Measurements from ENCODE around the gene TLE7.

Gene TLE7

DNA sequence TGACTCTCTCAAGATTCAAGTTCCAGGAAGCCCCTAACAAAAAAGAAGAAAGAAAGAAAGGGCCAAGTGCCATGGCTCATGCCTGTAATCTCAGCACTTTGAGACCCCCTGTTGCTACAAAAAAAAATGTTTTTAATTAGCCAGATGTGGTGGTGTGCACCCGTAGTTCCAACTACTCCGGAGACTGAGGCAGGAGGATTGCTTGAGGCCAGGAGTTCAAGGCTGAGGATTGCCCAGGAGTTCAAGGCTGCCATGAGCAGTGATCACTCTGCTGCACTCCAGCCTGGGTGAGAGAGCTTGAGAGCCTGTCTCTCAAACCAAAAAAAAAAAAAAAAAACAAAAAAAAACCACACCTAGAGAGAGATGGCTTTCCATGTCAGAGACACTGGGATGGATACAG lies 18.8 kb downstream of the TLE7 start:
- TF ChIP-seq, protein P1, sequence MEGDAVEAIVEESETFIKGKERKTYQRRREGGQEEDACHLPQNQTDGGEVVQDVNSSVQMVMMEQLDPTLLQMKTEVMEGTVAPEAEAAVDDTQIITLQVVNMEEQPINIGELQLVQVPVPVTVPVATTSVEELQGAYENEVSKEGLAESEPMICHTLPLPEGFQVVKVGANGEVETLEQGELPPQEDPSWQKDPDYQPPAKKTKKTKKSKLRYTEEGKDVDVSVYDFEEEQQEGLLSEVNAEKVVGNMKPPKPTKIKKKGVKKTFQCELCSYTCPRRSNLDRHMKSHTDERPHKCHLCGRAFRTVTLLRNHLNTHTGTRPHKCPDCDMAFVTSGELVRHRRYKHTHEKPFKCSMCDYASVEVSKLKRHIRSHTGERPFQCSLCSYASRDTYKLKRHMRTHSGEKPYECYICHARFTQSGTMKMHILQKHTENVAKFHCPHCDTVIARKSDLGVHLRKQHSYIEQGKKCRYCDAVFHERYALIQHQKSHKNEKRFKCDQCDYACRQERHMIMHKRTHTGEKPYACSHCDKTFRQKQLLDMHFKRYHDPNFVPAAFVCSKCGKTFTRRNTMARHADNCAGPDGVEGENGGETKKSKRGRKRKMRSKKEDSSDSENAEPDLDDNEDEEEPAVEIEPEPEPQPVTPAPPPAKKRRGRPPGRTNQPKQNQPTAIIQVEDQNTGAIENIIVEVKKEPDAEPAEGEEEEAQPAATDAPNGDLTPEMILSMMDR (IDR thresholded peaks at IDR 0.05) = no peak
- H3K27me3 Mint-ChIP-seq (ENCODE audit: low read depth, poor library complexity) = peaks cover 57% of the 10 kb centered on the region
- H3K4me3 Mint-ChIP-seq = no peak overlapping the region
- H3K36me3 Mint-ChIP-seq (ENCODE audit: low read depth) = no peaks in the 10 kb centered on the region
- no peaks in the 10 kb centered on the region for H3K4me1 Mint-ChIP-seq
- no peak overlapping the region for H3K27ac Mint-ChIP-seq
- DNase-seq = no peak
- peaks cover 6% of the 10 kb centered on the region for H3K9me3 Mint-ChIP-seq

DNA sequence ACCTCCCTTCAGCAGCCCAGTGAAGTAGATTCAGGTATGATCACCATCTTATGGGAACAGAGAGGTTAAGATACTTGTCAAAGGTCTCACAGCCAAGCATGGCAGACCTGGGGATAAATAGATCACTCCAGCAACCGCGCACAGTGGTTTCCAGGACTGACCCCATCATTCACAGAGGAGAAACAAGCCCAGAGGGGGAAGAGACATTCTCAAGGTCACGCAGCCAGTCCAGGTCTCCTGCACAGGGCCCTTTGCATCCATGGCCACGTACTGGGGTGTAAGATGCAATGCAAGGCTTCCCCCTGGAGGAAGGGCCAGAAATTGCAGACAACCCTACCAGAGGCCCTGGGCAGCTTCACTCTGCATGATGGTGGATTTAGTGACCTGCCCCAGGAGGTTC lies 19.9 kb downstream of the TLE7 start:
- H3K27me3 Mint-ChIP-seq (ENCODE audit: low read depth, poor library complexity) = peaks cover 59% of the 10 kb centered on the region
- peak; percentile 14 for DNase-seq

DNA sequence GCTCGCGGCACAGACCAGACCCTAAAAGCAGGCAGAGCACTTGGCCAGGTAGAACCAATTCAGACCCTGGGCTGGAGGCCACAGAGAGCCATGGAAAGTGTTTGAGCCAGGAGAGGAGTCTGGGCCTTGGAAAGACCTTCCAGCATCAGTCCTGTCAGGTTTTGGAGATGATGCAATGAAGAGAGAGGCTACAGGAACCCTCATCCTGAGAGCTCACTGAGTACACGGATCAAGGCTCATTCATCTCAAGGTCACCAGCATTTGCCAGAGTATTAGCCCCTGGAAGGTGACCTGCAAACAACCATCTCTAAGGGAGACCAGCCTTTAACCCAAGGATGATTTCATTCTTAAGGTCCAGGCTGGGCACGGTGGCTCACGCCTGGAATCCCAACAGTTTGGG lies 27.8 kb downstream of the TLE7 start:
- Mint-ChIP-seq H3K27ac (no peak overlapping the region), H3K27me3 (ENCODE audit: low read depth, poor library complexity) (peaks cover 64% of the 10 kb centered on the region)

More for the DNA sequence above, 19.9 kb downstream of the TLE7 start:
- no peaks in the 10 kb centered on the region for H3K36me3 Mint-ChIP-seq (ENCODE audit: low read depth)
- TF ChIP-seq, protein P1 (IDR thresholded peaks at IDR 0.05) = peak; percentile 17
- no peak overlapping the region for H3K27ac Mint-ChIP-seq
- no peaks in the 10 kb centered on the region for H3K4me1 Mint-ChIP-seq
- peaks cover 5% of the 10 kb centered on the region for H3K9me3 Mint-ChIP-seq
- H3K4me3 Mint-ChIP-seq = no peak overlapping the region

DNA sequence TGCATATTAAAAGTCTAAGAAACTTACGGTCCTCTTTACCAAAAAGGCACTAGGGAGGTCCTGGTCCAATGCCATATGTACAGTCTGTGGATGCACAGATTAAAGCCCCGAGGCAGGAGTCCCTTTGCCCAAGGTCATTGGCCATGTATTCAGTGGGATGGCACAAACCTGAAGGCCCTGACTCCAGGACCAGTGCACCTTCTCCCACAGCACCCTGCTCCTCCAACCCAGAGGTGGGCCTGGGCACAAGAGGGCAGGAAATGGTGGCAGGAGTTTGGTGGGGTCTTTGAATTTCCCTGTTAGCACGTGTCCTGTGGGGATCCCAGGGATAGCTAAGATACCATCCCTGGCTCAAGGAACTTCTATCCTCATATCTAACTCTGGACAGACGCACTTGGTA lies 28.5 kb downstream of the TLE7 start:
- H3K27ac Mint-ChIP-seq = no peak overlapping the region
- peaks cover 64% of the 10 kb centered on the region for H3K27me3 Mint-ChIP-seq (ENCODE audit: low read depth, poor library complexity)
- no peaks in the 10 kb centered on the region for H3K36me3 Mint-ChIP-seq (ENCODE audit: low read depth)
- peaks cover 12% of the 10 kb centered on the region for H3K4me1 Mint-ChIP-seq
- no peaks in the 10 kb centered on the region for H3K9me3 Mint-ChIP-seq
- H3K4me3 Mint-ChIP-seq = no peak overlapping the region
- TF ChIP-seq, protein P1 (IDR thresholded peaks at IDR 0.05) = no peak
- no peak for DNase-seq

More for the DNA sequence above, 27.8 kb downstream of the TLE7 start:
- Mint-ChIP-seq H3K4me3 (no peak overlapping the region), H3K36me3 (ENCODE audit: low read depth) (no peaks in the 10 kb centered on the region), H3K4me1 (peaks cover 12% of the 10 kb centered on the region), H3K9me3 (no peaks in the 10 kb centered on the region)
- no peak for DNase-seq
- TF ChIP-seq, protein P1 (IDR thresholded peaks at IDR 0.05) = no peak

DNA sequence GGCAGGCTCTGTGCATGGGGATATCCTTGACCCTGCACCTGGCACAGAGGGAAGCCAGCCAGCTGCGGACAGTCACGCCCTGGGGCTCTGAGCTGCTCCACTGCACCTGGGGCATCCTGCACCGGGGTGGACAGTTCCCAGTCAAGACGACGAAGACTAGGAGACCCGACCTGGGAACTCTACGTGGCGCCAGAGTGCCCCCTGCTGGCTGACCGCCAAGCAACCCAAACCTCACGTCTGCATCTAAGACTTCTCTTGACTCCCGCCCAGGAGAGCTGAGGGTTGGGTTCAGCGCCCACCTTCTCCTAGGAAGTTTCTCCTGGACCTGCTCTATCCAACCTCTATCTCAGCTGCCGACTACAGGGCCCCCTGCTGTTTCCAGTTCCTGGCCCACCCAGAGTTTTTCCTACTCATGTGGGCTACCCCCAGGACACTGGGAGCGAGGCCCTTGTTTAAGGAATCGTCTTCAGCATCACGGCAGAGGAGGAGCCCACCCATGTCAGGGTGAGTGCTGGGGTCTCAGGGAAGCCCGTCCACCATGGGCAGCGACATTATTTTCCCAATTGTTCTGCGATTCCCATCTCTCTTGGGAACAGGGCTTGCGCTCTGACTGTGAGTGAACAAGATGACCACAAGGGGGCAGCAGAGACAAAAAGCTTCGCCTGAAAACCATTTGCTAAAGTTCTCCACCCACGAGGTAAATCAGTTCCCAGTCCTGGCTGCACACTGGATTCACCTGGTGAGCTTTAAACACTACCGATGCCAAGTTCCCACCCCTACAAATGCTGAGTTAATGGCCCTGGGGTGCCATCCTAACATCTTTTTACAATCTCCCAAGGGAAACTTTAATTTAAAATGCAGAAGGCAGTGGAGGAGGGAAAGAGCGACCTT lies 29.3 kb downstream of the TLE7 start:
- Mint-ChIP-seq H3K4me3 (peak overlapping the region; percentile 64), H3K27me3 (ENCODE audit: low read depth, poor library complexity) (peaks cover 60% of the 10 kb centered on the region), H3K9me3 (no peaks in the 10 kb centered on the region), H3K4me1 (peaks cover 12% of the 10 kb centered on the region), H3K36me3 (ENCODE audit: low read depth) (no peaks in the 10 kb centered on the region), H3K27ac (no peak overlapping the region)
- DNase-seq = peak; percentile 85
- TF ChIP-seq, protein P1 (IDR thresholded peaks at IDR 0.05) = peak; percentile 78

DNA sequence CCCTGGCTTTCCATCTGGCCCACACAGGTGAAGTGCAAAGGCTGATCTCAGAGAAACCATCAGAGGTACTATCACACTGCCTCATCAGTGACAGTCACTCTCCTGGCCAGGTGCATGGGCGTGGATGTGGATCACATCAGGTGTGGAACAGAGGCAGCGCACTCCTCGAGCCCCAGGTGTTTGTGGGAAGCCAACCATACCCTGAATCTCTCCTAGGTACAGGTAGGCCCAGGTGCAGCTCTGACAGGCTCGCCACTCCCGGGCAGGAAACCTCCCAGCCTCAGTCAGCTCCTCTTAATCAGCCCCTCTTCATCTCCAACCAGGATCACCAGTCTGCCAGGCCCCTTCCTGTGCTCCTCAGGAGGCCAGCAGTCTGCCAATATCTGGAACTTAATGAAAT lies 31.7 kb downstream of the TLE7 start:
- TF ChIP-seq, protein P1 (IDR thresholded peaks at IDR 0.05) = no peak
- Mint-ChIP-seq H3K4me1 (peaks cover 12% of the 10 kb centered on the region), H3K9me3 (peaks cover 10% of the 10 kb centered on the region), H3K4me3 (no peak overlapping the region), H3K27ac (no peak overlapping the region), H3K27me3 (ENCODE audit: low read depth, poor library complexity) (peaks cover 57% of the 10 kb centered on the region), H3K36me3 (ENCODE audit: low read depth) (no peaks in the 10 kb centered on the region)
- no peak for DNase-seq

Data from nephron progenitor cell (in vitro differentiated cells).